ENCODE data around the gene NPFF. TPM values are rescaled to one million over a fixed set of nuclear protein-coding genes. Genes with fewer than 3 reads are reported as not detected.

Gene NPFF
- total and polyA plus RNA-seq, 4 donors, result 5.1 to 14.4 TPM; not detected in 2

GRCh38 chr12:53538209-53538689, 31.0 kb upstream of the NPFF start:
- Histone ChIP-seq H3K36me3 (ENCODE audit: control insufficient read depth in 1 of 2, insufficient read depth in 2 of 2, low read length in 1 of 2) (peaks cover 1 to 4% of the 10 kb centered on the region in 2 donors), H3K4me3 (ENCODE audit: low read length in 2 of 2) (no peak overlapping the region), H3K9me3 (ENCODE audit: control insufficient read depth, low read length) (no peaks in the 10 kb centered on the region), H3K27ac (ENCODE audit: low read depth in 1 of 2, low read length in 2 of 2) (peak overlapping the region in 1 of 2 donors; percentile 17), H3K4me1 (ENCODE audit: control insufficient read depth in 1 of 2, insufficient read depth in 2 of 2, low read length in 2 of 2) (no peaks in the 10 kb centered on the region), H3K27me3 (ENCODE audit: control insufficient read depth in 1 of 2, insufficient read depth in 2 of 2, low read length in 1 of 2) (no peaks in the 10 kb centered on the region)
- 11 to 13% methylated on average over 1 of the region's 1 CpG for WGBS, 2 donors
- intact Hi-C loops (cut with DNase I), result no loop called here
- DNase-seq, result no peak
- peak; percentile 81 for ATAC-seq (ENCODE audit: low FRiP score)

GRCh38 chr12:53536962-53537361, 29.7 kb upstream of the NPFF start:
- intact Hi-C loops (cut with DNase I), result no loop called here
- no peaks in the 10 kb centered on the region for H3K9me3 ChIP-seq (ENCODE audit: control insufficient read depth, low read length)
- no peak overlapping the region for H3K4me3 ChIP-seq (ENCODE audit: low read length in 2 of 2)
- no peaks in the 10 kb centered on the region for H3K4me1 ChIP-seq (ENCODE audit: control insufficient read depth in 1 of 2, insufficient read depth in 2 of 2, low read length in 2 of 2)
- ATAC-seq (ENCODE audit: low FRiP score) (no peak), DNase-seq (no peak)
- peaks cover 4 to 5% of the 10 kb centered on the region in 2 donors for H3K36me3 ChIP-seq (ENCODE audit: control insufficient read depth in 1 of 2, insufficient read depth in 2 of 2, low read length in 1 of 2)
- H3K27me3 ChIP-seq (ENCODE audit: control insufficient read depth in 1 of 2, insufficient read depth in 2 of 2, low read length in 1 of 2), result no peaks in the 10 kb centered on the region
- H3K27ac ChIP-seq (ENCODE audit: low read depth in 1 of 2, low read length in 2 of 2), result no peak overlapping the region
- whole genome bisulfite sequencing, 2 donors, result 90 to 94% methylated on average over 3 of the region's 3 CpGs

GRCh38 chr12:53533471-53533870, 26.2 kb upstream of the NPFF start:
- Histone ChIP-seq H3K27me3 (ENCODE audit: control insufficient read depth in 1 of 2, insufficient read depth in 2 of 2, low read length in 1 of 2) (no peaks in the 10 kb centered on the region), H3K9me3 (ENCODE audit: control insufficient read depth, low read length) (no peaks in the 10 kb centered on the region), H3K4me3 (ENCODE audit: low read length in 2 of 2) (no peak overlapping the region), H3K4me1 (ENCODE audit: control insufficient read depth in 1 of 2, insufficient read depth in 2 of 2, low read length in 2 of 2) (no peaks in the 10 kb centered on the region), H3K27ac (ENCODE audit: low read depth in 1 of 2, low read length in 2 of 2) (no peak overlapping the region), H3K36me3 (ENCODE audit: control insufficient read depth in 1 of 2, insufficient read depth in 2 of 2, low read length in 1 of 2) (peaks cover 4 to 9% of the 10 kb centered on the region in 2 donors)
- ATAC-seq (ENCODE audit: low FRiP score) (no peak), DNase-seq (no peak)
- intact Hi-C loops (cut with DNase I), result no loop called here
- WGBS, 2 donors, result 72 to 80% methylated on average over 2 of the region's 2 CpGs

GRCh38 chr12:53532524-53533445, 25.5 kb upstream of the NPFF start:
- no peaks in the 10 kb centered on the region for H3K4me1 ChIP-seq (ENCODE audit: control insufficient read depth in 1 of 2, insufficient read depth in 2 of 2, low read length in 2 of 2)
- no peaks in the 10 kb centered on the region for H3K9me3 ChIP-seq (ENCODE audit: control insufficient read depth, low read length)
- peaks cover 4 to 9% of the 10 kb centered on the region in 2 donors for H3K36me3 ChIP-seq (ENCODE audit: control insufficient read depth in 1 of 2, insufficient read depth in 2 of 2, low read length in 1 of 2)
- WGBS, 2 donors, result 92 to 93% methylated on average over 7 of the region's 7 CpGs
- no peak for DNase-seq
- no peak for ATAC-seq (ENCODE audit: low FRiP score)
- no peak overlapping the region for H3K4me3 ChIP-seq (ENCODE audit: low read length in 2 of 2)
- intact Hi-C loops (cut with DNase I), result no loop called here
- no peak overlapping the region for H3K27ac ChIP-seq (ENCODE audit: low read depth in 1 of 2, low read length in 2 of 2)
- H3K27me3 ChIP-seq (ENCODE audit: control insufficient read depth in 1 of 2, insufficient read depth in 2 of 2, low read length in 1 of 2), result no peaks in the 10 kb centered on the region

- DNase-seq (no peak), ATAC-seq (ENCODE audit: low FRiP score) (no peak)
- intact Hi-C loops (cut with DNase I), result no loop called here
- Histone ChIP-seq H3K36me3 (ENCODE audit: control insufficient read depth in 1 of 2, insufficient read depth in 2 of 2, low read length in 1 of 2) (peaks cover 4 to 9% of the 10 kb centered on the region in 2 donors), H3K4me1 (ENCODE audit: control insufficient read depth in 1 of 2, insufficient read depth in 2 of 2, low read length in 2 of 2) (no peaks in the 10 kb centered on the region), H3K9me3 (ENCODE audit: control insufficient read depth, low read length) (no peaks in the 10 kb centered on the region), H3K27ac (ENCODE audit: low read depth in 1 of 2, low read length in 2 of 2) (no peak overlapping the region), H3K4me3 (ENCODE audit: low read length in 2 of 2) (no peak overlapping the region), H3K27me3 (ENCODE audit: control insufficient read depth in 1 of 2, insufficient read depth in 2 of 2, low read length in 1 of 2) (no peaks in the 10 kb centered on the region)
- 9 to 19% methylated on average over 3 of the region's 3 CpGs for WGBS, 2 donors
These were observed 24.7 kb upstream of the NPFF start for GRCh38 chr12:53532021-53532420.

GRCh38 chr12:53530920-53531319, 23.6 kb upstream of the NPFF start:
- H3K36me3 ChIP-seq (ENCODE audit: control insufficient read depth in 1 of 2, insufficient read depth in 2 of 2, low read length in 1 of 2), result peaks cover 4 to 8% of the 10 kb centered on the region in 2 donors
- no peak overlapping the region for H3K4me3 ChIP-seq (ENCODE audit: low read length in 2 of 2)
- 86 to 89% methylated on average over 4 of the region's 4 CpGs for whole genome bisulfite sequencing, 2 donors
- no peak overlapping the region for H3K27ac ChIP-seq (ENCODE audit: low read depth in 1 of 2, low read length in 2 of 2)
- DNase-seq (no peak), ATAC-seq (ENCODE audit: low FRiP score) (no peak)
- no peaks in the 10 kb centered on the region for H3K9me3 ChIP-seq (ENCODE audit: control insufficient read depth, low read length)
- H3K4me1 ChIP-seq (ENCODE audit: control insufficient read depth in 1 of 2, insufficient read depth in 2 of 2, low read length in 2 of 2), result no peaks in the 10 kb centered on the region
- intact Hi-C loops (cut with DNase I), result no loop called here
- no peaks in the 10 kb centered on the region for H3K27me3 ChIP-seq (ENCODE audit: control insufficient read depth in 1 of 2, insufficient read depth in 2 of 2, low read length in 1 of 2)

GRCh38 chr12:53530061-53530460, 22.8 kb upstream of the NPFF start:
- DNase-seq (no peak), ATAC-seq (ENCODE audit: low FRiP score) (no peak)
- no peaks in the 10 kb centered on the region for H3K4me1 ChIP-seq (ENCODE audit: control insufficient read depth in 1 of 2, insufficient read depth in 2 of 2, low read length in 2 of 2)
- no peaks in the 10 kb centered on the region for H3K9me3 ChIP-seq (ENCODE audit: control insufficient read depth, low read length)
- H3K4me3 ChIP-seq (ENCODE audit: low read length in 2 of 2), result no peak overlapping the region
- intact Hi-C loops (cut with DNase I), result no loop called here
- H3K36me3 ChIP-seq (ENCODE audit: control insufficient read depth in 1 of 2, insufficient read depth in 2 of 2, low read length in 1 of 2), result peaks cover 4 to 8% of the 10 kb centered on the region in 2 donors
- WGBS, 2 donors, result 92 to 95% methylated on average over 2 of the region's 2 CpGs
- no peak overlapping the region for H3K27ac ChIP-seq (ENCODE audit: low read depth in 1 of 2, low read length in 2 of 2)
- no peaks in the 10 kb centered on the region for H3K27me3 ChIP-seq (ENCODE audit: control insufficient read depth in 1 of 2, insufficient read depth in 2 of 2, low read length in 1 of 2)

GRCh38 chr12:53524476-53524875, 17.2 kb upstream of the NPFF start:
- peaks cover 7% of the 10 kb centered on the region in 2 donors for H3K36me3 ChIP-seq (ENCODE audit: control insufficient read depth in 1 of 2, insufficient read depth in 2 of 2, low read length in 1 of 2)
- H3K27ac ChIP-seq (ENCODE audit: low read depth in 1 of 2, low read length in 2 of 2), result no peak overlapping the region
- no peaks in the 10 kb centered on the region for H3K27me3 ChIP-seq (ENCODE audit: control insufficient read depth in 1 of 2, insufficient read depth in 2 of 2, low read length in 1 of 2)
- ATAC-seq (ENCODE audit: low FRiP score) (no peak), DNase-seq (no peak)
- no peak overlapping the region for H3K4me3 ChIP-seq (ENCODE audit: low read length in 2 of 2)
- intact Hi-C loops (cut with DNase I), result no loop called here
- 96 to 97% methylated on average over 13 of the region's 13 CpGs for WGBS, 2 donors
- H3K9me3 ChIP-seq (ENCODE audit: control insufficient read depth, low read length), result no peaks in the 10 kb centered on the region
- H3K4me1 ChIP-seq (ENCODE audit: control insufficient read depth in 1 of 2, insufficient read depth in 2 of 2, low read length in 2 of 2), result no peaks in the 10 kb centered on the region

GRCh38 chr12:53523131-53523530, 15.8 kb upstream of the NPFF start:
- H3K9me3 ChIP-seq (ENCODE audit: control insufficient read depth, low read length), result no peaks in the 10 kb centered on the region
- intact Hi-C loops (cut with DNase I), result no loop called here
- H3K4me3 ChIP-seq (ENCODE audit: low read length in 2 of 2), result no peak overlapping the region
- no peak overlapping the region for H3K27ac ChIP-seq (ENCODE audit: low read depth in 1 of 2, low read length in 2 of 2)
- H3K4me1 ChIP-seq (ENCODE audit: control insufficient read depth in 1 of 2, insufficient read depth in 2 of 2, low read length in 2 of 2), result no peaks in the 10 kb centered on the region
- ATAC-seq (ENCODE audit: low FRiP score) (no peak), DNase-seq (no peak)
- H3K27me3 ChIP-seq (ENCODE audit: control insufficient read depth in 1 of 2, insufficient read depth in 2 of 2, low read length in 1 of 2), result no peaks in the 10 kb centered on the region
- WGBS, 2 donors, result 93 to 95% methylated on average over 3 of the region's 3 CpGs
- H3K36me3 ChIP-seq (ENCODE audit: control insufficient read depth in 1 of 2, insufficient read depth in 2 of 2, low read length in 1 of 2), result peaks cover 3 to 9% of the 10 kb centered on the region in 2 donors
